Keratinocyte (primary cell): ENCODE measurements around the gene KRT25. TPM values are rescaled to one million over a fixed set of nuclear protein-coding genes. Genes with fewer than 3 reads are reported as not detected.

ENCODE experiments used
- DNase-seq: peaks from one replicate; pipeline ENCODE4 v3.0.0-alpha.2; 2011; ENCODE audit warnings: low read depth, missing footprints, low spot score
- FAIRE-seq: peaks from 2 replicates; lab custom pipeline; 2011; peaks lifted over from hg19 to GRCh38; lab: Jason Lieb, UNC
- H2AFZ ChIP-seq: 2 replicates; pipeline ENCODE4 v1.6.0; 2012; ENCODE audit warnings: low read length, control low read depth, inconsistent platforms; ENCODE audit not compliant: control insufficient read depth
- H3K27ac ChIP-seq: 2 replicates; pipeline ENCODE4 v1.5.1; 2011; ENCODE audit warnings: low read length; ENCODE audit not compliant: control insufficient read depth, insufficient read depth
- H3K27me3 ChIP-seq: 3 replicates; pipeline ENCODE4 v1.6.0; 2011; ENCODE audit warnings: low read length; ENCODE audit not compliant: control insufficient read depth, insufficient read depth; ENCODE audit errors: extremely low read depth
- H3K36me3 ChIP-seq, 2 experiments: 2 replicates in 1 of 2; 3 replicates in 1 of 2; pipeline ENCODE4 v1.5.1; 2011; ENCODE audit warnings: low read length in 2 of 2, mild to moderate bottlenecking in 1 of 2; ENCODE audit not compliant: control insufficient read depth in 2 of 2, insufficient read depth in 2 of 2; ENCODE audit errors: extremely low read depth in 1 of 2
- H3K4me1 ChIP-seq: 3 replicates; pipeline ENCODE4 v1.5.1; 2011; ENCODE audit warnings: low read length; ENCODE audit not compliant: control insufficient read depth, insufficient read depth; ENCODE audit errors: extremely low read depth
- H3K4me2 ChIP-seq: 3 replicates; pipeline ENCODE4 v1.6.0; 2011; ENCODE audit warnings: low read depth, low read length; ENCODE audit not compliant: control insufficient read depth, insufficient read depth; ENCODE audit errors: extremely low read depth
- H3K4me3 ChIP-seq, 3 experiments: fragments of 200-600 bp in 1 of 3; sonication (generic) in 1 of 3; 2 replicates in 2 of 3; 3 replicates in 1 of 3; pipeline ENCODE4 v1.5.1; 2011 to 2016; ENCODE audit warnings: low read length in 3 of 3, mild to moderate bottlenecking in 3 of 3, control low read depth in 2 of 3, inconsistent platforms in 1 of 3, low read depth in 1 of 3, mixed read lengths in 1 of 3, mixed run types in 1 of 3, moderate library complexity in 1 of 3; ENCODE audit not compliant: control insufficient read depth in 2 of 3, insufficient read depth in 2 of 3; ENCODE audit errors: extremely low read depth in 1 of 3
- H3K79me2 ChIP-seq: 2 replicates; pipeline ENCODE4 v1.6.0; 2012; ENCODE audit warnings: low read length; ENCODE audit not compliant: control insufficient read depth, insufficient read depth
- H3K9ac ChIP-seq: 3 replicates; pipeline ENCODE4 v1.6.0; 2011; ENCODE audit warnings: low read length; ENCODE audit not compliant: control insufficient read depth, insufficient read depth; ENCODE audit errors: extremely low read depth
- H3K9me1 ChIP-seq: 3 replicates; pipeline ENCODE4 v1.6.0; 2011; ENCODE audit warnings: low read length; ENCODE audit not compliant: control insufficient read depth, insufficient read depth; ENCODE audit errors: extremely low read depth
- H3K9me3 ChIP-seq: 2 replicates; pipeline ENCODE4 v1.5.1; 2012; ENCODE audit warnings: low read depth, low read length; ENCODE audit not compliant: control insufficient read depth
- H4K20me1 ChIP-seq: 3 replicates; pipeline ENCODE4 v1.6.0; 2011; ENCODE audit warnings: low read length; ENCODE audit not compliant: control insufficient read depth, insufficient read depth; ENCODE audit errors: extremely low read depth
- EZH2 ChIP-seq: IDR thresholded peaks from one replicate; pipeline ENCODE4 v1.6.1; 2012; ENCODE audit warnings: inconsistent platforms, mild to moderate bottlenecking, low read length, moderate library complexity
- dilution Hi-C: fragments of 300-500 bp; cut with MboI; formaldehyde crosslinking; loops from one replicate; pipeline ENCODE4 v1.7.0; 2020; ENCODE audit warnings: low sequenced_read_pairs; ENCODE audit not compliant: extremely low pct_ligation_motif_present
- polyA plus RNA-seq, 5 experiments: library from polyadenylated mRNA; depleted of rRNA in 3 of 5; stranded (reverse) in 3 of 5; stranded (forward) in 1 of 5; unstranded in 1 of 5; fragments of >200 nt; gene quantifications; 1 replicate in 1 of 5; 2 replicates in 3 of 5; 3 replicates in 1 of 5; pipeline versions ENCODE4 v1.2.1 to v1.2.3, GENCODE V29; 2011 to 2012; ENCODE audit warnings: missing spikeins in 2 of 5, low read depth in 1 of 5, low replicate concordance in 1 of 5
- TF ChIP-seq, protein P1 (sequence below), 3 experiments: IDR thresholded peaks in 1 of 3; conservative IDR thresholded peaks in 1 of 3; optimal IDR thresholded peaks in 1 of 3; 2 replicates in 2 of 3; 3 replicates in 1 of 3; pipeline versions ENCODE3 to v1.5.1; 2011; ENCODE audit warnings: low read length in 3 of 3, mild to moderate bottlenecking in 3 of 3, moderate library complexity in 2 of 3, control low read depth in 1 of 3, inconsistent platforms in 1 of 3; ENCODE audit not compliant: insufficient read depth in 2 of 3; ENCODE audit errors: extremely low read depth in 1 of 3

Gene KRT25
- polyA plus RNA-seq, 1 donor (not counting 4 experiments of a cell fraction or from before 2014, with no cell fraction given), result not detected

DNA sequence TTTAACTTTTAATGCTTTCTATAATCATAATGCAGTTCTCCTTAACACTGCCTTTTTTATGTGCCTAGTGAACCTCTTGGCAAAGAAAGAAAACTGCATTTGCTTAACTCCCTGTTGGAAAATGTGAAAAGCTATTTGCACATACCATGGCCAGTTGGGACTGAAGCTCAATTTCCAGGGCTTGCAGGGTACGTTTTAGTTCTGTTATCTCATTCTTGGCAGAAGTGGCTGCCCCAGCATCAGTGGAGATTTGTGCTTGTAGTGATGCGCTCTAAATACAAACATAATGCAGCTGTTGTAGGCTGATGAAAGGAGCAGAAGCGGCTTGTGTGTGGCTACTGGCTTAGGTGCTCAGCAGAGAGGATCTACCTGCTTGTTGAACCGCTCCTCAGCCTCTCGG is 55.3 kb downstream of the KRT25 start:
- dilution Hi-C loops, result no loop called here
- Histone ChIP-seq H3K9ac (no peak overlapping the region), H3K27ac (no peak overlapping the region), H4K20me1 (no peaks in the 10 kb centered on the region), H3K9me1 (no peaks in the 10 kb centered on the region), H3K4me2 (no peak overlapping the region), H3K79me2 (no peaks in the 10 kb centered on the region), H3K27me3 (no peaks in the 10 kb centered on the region), H3K4me3 (no peak overlapping the region), H3K9me3 (no peaks in the 10 kb centered on the region), H3K36me3 (no peaks in the 10 kb centered on the region), H2AFZ (no peak overlapping the region), H3K4me1 (peaks cover 11% of the 10 kb centered on the region)
- DNase-seq (no peak), FAIRE-seq (no peak)
- TF ChIP-seq, protein P1, sequence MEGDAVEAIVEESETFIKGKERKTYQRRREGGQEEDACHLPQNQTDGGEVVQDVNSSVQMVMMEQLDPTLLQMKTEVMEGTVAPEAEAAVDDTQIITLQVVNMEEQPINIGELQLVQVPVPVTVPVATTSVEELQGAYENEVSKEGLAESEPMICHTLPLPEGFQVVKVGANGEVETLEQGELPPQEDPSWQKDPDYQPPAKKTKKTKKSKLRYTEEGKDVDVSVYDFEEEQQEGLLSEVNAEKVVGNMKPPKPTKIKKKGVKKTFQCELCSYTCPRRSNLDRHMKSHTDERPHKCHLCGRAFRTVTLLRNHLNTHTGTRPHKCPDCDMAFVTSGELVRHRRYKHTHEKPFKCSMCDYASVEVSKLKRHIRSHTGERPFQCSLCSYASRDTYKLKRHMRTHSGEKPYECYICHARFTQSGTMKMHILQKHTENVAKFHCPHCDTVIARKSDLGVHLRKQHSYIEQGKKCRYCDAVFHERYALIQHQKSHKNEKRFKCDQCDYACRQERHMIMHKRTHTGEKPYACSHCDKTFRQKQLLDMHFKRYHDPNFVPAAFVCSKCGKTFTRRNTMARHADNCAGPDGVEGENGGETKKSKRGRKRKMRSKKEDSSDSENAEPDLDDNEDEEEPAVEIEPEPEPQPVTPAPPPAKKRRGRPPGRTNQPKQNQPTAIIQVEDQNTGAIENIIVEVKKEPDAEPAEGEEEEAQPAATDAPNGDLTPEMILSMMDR (optimal IDR thresholded peaks at IDR 0.05 in 1 of 3, IDR thresholded peaks at IDR 0.05 in 1 of 3, conservative IDR thresholded peaks at IDR 0.05 in 1 of 3; ENCODE audit: extremely low read depth in 1 of 3, insufficient read depth in 2 of 3, low read length in 3 of 3), result no peak
- no peak for TF ChIP-seq EZH2

DNA sequence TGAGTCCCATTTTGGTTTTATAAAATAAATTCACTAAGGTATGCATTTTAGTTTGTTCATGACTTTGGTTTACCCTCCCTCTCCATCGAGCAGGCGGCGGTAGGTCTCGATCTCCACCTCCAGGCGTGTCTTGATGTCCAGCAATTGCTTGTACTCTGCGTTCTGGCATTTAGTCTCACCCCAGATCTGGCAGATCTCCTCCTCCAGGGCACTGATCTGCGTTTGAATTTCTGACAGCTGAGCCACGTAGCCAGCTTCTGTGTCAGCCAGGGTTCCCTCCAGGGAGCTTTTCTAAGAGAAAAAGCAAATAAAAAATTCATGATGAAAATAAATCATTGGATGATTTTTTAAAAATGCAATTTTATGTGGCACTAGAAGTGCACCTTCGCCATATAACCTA is 55.8 kb downstream of the KRT25 start:
- Histone ChIP-seq H3K4me3 (no peak overlapping the region), H3K27me3 (no peaks in the 10 kb centered on the region), H3K79me2 (no peaks in the 10 kb centered on the region), H3K36me3 (no peaks in the 10 kb centered on the region), H3K27ac (no peak overlapping the region), H4K20me1 (no peaks in the 10 kb centered on the region), H3K4me2 (no peak overlapping the region), H3K9me1 (no peaks in the 10 kb centered on the region), H3K9me3 (no peaks in the 10 kb centered on the region), H3K4me1 (peaks cover 11% of the 10 kb centered on the region), H2AFZ (no peak overlapping the region), H3K9ac (no peak overlapping the region)
- DNase-seq (no peak), FAIRE-seq (no peak)
- dilution Hi-C loops, result no loop called here
- TF ChIP-seq, protein P1 (optimal IDR thresholded peaks at IDR 0.05 in 1 of 3, IDR thresholded peaks at IDR 0.05 in 1 of 3, conservative IDR thresholded peaks at IDR 0.05 in 1 of 3; ENCODE audit: extremely low read depth in 1 of 3, insufficient read depth in 2 of 3, low read length in 3 of 3), result no peak
- TF ChIP-seq EZH2, result no peak

Other genes starting within 250 kb of the KRT25 start
- 0.06 to 0.63 TPM (median 0.16 TPM) in 3 replicates for gene CCR7, start 189.9 kb downstream of the KRT25 start, polyA plus RNA-seq
- gene SMARCE1, start 107.5 kb downstream of the KRT25 start, polyA plus RNA-seq, result 38.9 to 60.6 TPM (median 58.4 TPM) in 3 replicates
- gene KRT222, start 90.2 kb downstream of the KRT25 start, polyA plus RNA-seq, result 0.45 to 0.76 TPM (median 0.49 TPM) in 3 replicates
- 1.0 to 1.8 TPM (median 1.3 TPM) in 3 replicates for gene KRT24, start 51.6 kb downstream of the KRT25 start, polyA plus RNA-seq
- not detected in 3 replicates for gene KRT26, start 16.9 kb upstream of the KRT25 start, polyA plus RNA-seq
- gene KRT27, start 27.2 kb upstream of the KRT25 start, polyA plus RNA-seq, result 0.05 TPM in 1 of 3 replicates, not detected in the others
- gene KRT28, start 44.6 kb upstream of the KRT25 start, polyA plus RNA-seq, result not detected in 3 replicates
- gene KRT10, start 67.3 kb upstream of the KRT25 start, polyA plus RNA-seq, result 27.2 to 67.9 TPM (median 66.2 TPM) in 3 replicates
- not detected in 3 replicates for gene KRT12, start 111.9 kb upstream of the KRT25 start, polyA plus RNA-seq
- not detected in 3 replicates for gene KRT20, start 129.9 kb upstream of the KRT25 start, polyA plus RNA-seq
- 8.2 to 14.4 TPM (median 9.3 TPM) in 3 replicates for gene KRT23, start 182.3 kb upstream of the KRT25 start, polyA plus RNA-seq
- gene KRT39, start 211.6 kb upstream of the KRT25 start, polyA plus RNA-seq, result 0.05 TPM in 1 of 3 replicates, not detected in the others
- 0.03 TPM in 2 of 3 replicates, not detected in the other for gene KRT40, start 229.0 kb upstream of the KRT25 start, polyA plus RNA-seq
- gene KRTAP3-3, start 238.8 kb upstream of the KRT25 start, polyA plus RNA-seq, result not detected in 3 replicates
- gene KRTAP3-2, start 244.6 kb upstream of the KRT25 start, polyA plus RNA-seq, result not detected in 3 replicates